Erythroblast (primary cell): Measurements from ENCODE around the gene AHRR.
"Not testable (repeated sequence)": the region's sequence is repeated elsewhere in the genome, so short reads cannot be mapped to it uniquely, and the experiment has no call there.

ENCODE experiments used
- DNase-seq, 2 experiments: peaks; one replicate each; lab custom pipeline; 2025; lab: John Stamatoyannopoulos, UW
- GATA1 ChIP-seq: IDR thresholded peaks from 2 replicates; pipeline ENCODE4 v1.6.1; 2011; ENCODE audit warnings: low read depth, mild to moderate bottlenecking, control low read depth, low read length, moderate library complexity
- POLR2A ChIP-seq: IDR thresholded peaks from 2 replicates; pipeline ENCODE4 v1.6.1; 2011; ENCODE audit warnings: mild to moderate bottlenecking, low read length

The AHRR gene

GRCh38 chr5:473551-474192, 152.2 kb downstream of the AHRR start:
- peak; percentile 29 to 36 for DNase-seq
- no peak for TF ChIP-seq POLR2A
- TF ChIP-seq GATA1, result no peak

DNA sequence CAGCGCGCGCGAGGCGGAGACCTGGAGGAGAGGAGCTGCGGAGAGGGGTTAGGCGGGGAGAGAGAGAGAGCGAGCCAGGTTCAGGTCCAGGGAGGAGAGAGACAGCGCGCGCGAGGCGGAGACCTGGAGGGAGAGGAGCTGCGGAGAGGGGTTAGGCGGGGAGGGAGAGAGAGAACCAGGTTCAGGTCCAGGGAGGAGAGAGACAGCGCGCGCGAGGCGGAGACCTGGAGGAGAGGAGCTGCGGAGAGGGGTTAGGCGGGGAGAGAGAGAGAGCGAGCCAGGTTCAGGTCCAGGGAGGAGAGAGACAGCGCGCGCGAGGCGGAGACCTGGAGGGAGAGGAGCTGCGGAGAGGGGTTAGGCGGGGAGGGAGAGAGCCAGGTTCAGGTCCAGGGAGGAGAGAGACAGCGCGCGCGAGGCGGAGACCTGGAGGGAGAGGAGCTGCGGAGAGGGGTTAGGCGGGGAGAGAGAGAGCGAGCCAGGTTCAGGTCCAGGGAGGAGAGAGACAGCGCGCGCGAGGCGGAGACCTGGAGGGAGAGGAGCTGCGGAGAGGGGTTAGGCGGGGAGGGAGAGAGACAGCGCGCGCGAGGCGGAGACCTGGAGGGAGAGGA, 152.8 kb downstream of the AHRR start:
- not testable (repeated sequence) for DNase-seq

GRCh38 chr5:474840-475661, 153.5 kb downstream of the AHRR start:
- DNase-seq, result no peak
- TF ChIP-seq POLR2A, result no peak
- TF ChIP-seq GATA1, result no peak

- no peak for DNase-seq
Observed at GRCh38 chr5:475704-476101, 154.2 kb downstream of the AHRR start.

DNA sequence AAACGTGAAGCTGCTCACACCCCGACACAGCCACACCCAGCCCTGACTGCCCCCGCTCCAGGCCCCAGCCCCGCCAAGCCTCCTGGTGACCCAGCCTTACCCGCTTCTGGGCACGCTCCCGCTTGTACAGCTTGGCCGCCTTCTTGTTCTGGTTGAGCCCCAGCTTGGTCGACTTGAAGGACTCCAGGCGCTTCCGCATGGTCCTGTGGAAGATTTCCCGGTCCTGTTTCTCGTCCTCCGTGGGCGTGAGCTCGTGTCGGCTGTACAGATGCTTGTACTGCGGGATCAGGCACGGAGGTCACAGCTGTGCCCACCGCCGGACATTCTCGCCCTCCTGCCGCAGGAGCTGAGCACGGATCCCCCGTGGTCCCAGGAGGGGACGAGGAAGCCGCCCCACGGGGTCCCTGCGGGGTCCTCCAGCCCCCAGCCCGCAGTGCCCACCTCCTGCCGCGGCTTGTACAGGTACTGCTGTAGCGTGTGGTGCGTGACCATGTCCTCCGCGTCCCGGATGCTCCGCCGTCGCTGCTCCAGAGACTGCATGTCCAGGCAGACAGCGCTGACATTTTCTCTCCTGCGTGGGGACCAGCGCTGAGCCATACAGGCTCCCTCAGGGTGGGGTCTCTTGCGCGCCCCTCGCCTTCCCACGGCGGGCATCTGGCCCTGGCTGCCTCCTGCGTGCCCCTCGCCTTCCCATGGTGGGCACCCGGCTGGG, 154.7 kb downstream of the AHRR start:
- DNase-seq, result no peak
- TF ChIP-seq GATA1 (no peak), POLR2A (no peak)

More at GRCh38 chr5:475704-476101, 154.2 kb downstream of the AHRR start:
- TF ChIP-seq POLR2A (no peak), GATA1 (no peak)

GRCh38 chr5:476814-477175, 155.3 kb downstream of the AHRR start:
- DNase-seq, result no peak
- TF ChIP-seq GATA1 (no peak), POLR2A (no peak)

DNA sequence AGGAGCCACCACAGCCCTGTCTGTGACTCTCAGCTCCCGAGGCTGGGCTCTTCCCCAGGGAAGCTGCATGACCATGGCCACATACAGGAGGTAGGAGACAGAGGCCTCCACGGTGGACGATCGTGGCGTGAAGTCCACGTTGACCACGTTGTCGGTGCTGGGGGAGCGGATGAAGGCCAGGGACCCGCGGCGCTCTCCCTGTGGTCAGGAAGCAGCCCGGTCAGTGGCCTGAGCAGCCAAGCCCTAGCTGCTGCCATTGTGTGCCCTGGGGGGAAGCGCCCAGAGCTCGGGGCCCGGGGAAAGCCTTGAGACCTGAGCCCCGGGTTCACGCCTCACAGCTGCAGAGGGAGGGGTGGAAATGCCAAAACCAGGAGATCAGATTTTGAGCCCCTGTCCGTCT, 155.7 kb downstream of the AHRR start:
- no peak for TF ChIP-seq GATA1
- no peak for TF ChIP-seq POLR2A
- DNase-seq, result no peak

GRCh38 chr5:477871-478270, 156.4 kb downstream of the AHRR start:
- TF ChIP-seq GATA1, result no peak
- no peak for TF ChIP-seq POLR2A
- DNase-seq, result no peak

- TF ChIP-seq POLR2A, result no peak
- no peak for TF ChIP-seq GATA1
- no peak for DNase-seq
Observed at GRCh38 chr5:478369-478981, 157.0 kb downstream of the AHRR start.

DNA sequence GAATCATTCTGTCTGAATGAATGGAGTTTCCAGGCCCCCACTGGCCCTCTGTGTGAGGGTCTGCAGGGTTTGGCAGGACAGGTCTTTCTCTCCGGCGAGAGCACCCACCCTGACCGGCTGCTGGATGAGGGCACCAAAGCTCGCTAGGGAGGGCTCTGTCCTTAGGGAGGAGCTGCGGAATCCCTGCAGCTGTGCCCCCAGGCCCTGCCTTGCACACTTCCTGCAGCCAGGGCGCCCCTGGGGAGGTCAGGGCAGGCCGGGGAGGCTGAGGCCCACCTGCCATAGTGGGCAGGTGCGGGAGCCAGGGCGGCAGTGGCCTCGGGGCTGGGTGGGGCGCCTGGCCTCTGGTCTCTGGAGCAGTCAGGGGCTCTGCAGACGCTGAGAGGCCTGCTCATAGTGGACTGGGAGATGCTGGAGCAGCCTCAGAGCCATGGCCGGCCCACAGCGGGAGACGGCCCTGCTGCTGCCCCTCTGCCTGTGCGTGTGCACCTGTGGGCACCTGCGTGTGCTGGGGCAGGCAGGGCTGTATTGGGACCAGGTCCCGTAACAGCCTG, 157.5 kb downstream of the AHRR start:
- no peak for DNase-seq
- TF ChIP-seq GATA1 (no peak), POLR2A (no peak)

DNA sequence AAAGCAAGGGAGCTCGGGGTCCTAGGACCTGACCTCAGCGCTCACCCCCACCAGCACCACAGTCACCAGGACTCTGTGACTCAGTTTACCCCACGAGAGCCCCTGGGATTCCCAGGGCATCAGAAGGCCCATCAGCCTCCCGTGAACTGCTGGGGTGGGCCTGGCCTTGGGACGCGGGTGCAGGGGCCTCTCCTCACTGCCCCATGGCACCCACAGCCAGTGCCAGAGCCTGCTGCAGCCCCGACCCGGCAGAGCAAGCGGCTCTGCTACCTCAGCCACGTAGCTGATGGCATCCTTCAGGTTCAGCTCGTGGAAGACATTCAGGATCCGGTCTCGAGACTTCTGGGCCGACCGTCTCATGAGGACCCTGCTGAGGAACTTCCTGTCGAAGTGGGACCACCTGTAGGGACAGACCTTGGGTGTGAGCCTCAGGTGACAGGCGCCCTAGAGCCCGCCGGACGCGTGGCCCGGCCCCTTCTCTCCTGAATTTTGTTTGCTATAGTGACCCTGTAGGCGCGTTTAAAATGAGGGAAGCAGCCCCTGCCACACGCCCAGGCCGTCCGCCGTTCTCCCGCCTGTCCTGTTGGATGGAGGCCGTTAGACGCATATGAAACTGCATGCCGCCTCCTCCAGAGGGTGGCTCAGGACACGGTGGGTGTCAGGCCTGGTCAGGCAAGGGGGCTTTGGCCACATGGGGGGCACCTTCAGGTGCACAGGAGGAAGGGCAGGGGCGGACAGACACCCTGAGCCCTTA, 158.2 kb downstream of the AHRR start:
- DNase-seq, result no peak
- TF ChIP-seq POLR2A, result no peak
- no peak for TF ChIP-seq GATA1

DNA sequence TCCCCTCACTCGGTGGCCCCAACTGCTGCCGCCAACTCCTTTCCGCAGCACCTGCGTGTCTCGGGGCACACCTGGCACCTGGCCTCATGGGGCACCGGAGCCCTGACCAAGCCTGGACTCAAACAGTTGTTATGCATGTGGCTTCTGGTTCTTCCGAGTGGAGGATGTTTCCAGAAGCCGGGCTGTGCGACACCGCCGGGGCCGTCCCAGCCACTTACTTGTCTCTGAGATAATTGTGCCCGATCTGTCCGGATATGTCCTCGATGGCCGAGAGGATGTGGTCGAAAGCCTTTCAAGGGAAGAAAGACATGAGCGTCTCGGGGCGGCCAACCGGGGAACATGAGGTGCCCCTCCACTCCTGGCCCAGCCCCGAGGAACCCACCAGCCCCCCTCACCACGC, 159.8 kb downstream of the AHRR start:
- DNase-seq, result no peak
- TF ChIP-seq POLR2A (no peak), GATA1 (no peak)

GRCh38 chr5:482021-482420, 160.5 kb downstream of the AHRR start:
- no peak for DNase-seq
- TF ChIP-seq POLR2A (no peak), GATA1 (no peak)

GRCh38 chr5:482506-482905, 161.0 kb downstream of the AHRR start:
- TF ChIP-seq GATA1 (no peak), POLR2A (no peak)
- no peak for DNase-seq
